Measurements from ENCODE around the gene COL6A3.

The COL6A3 gene

GRCh38 chr2:237448626-237449025 is 34.7 kb upstream of the COL6A3 start:
- TF ChIP-seq CEBPB (IDR thresholded peaks at IDR 0.05) = no peak
- no peak for TF ChIP-seq NFIC (IDR thresholded peaks at IDR 0.05)
- TF ChIP-seq YY1 (IDR thresholded peaks at IDR 0.05; ENCODE audit: low read depth) = no peak
- TF ChIP-seq TAF1 (IDR thresholded peaks at IDR 0.05; ENCODE audit: low read depth) = no peak
- TF ChIP-seq ZBTB7A (IDR thresholded peaks at IDR 0.05; ENCODE audit: low read depth) = no peak
- TF ChIP-seq TCF12 (IDR thresholded peaks at IDR 0.05; ENCODE audit: low read depth) = no peak

- TF ChIP-seq USF1 (IDR thresholded peaks at IDR 0.05) = no peak
- no peak for TF ChIP-seq CEBPB (IDR thresholded peaks at IDR 0.05)
- TF ChIP-seq TEAD4 (IDR thresholded peaks at IDR 0.05) = no peak
- no peak for TF ChIP-seq TAF1 (IDR thresholded peaks at IDR 0.05; ENCODE audit: low read depth)
- no peak for TF ChIP-seq MAX (IDR thresholded peaks at IDR 0.05)
- TF ChIP-seq TCF12 (IDR thresholded peaks at IDR 0.05; ENCODE audit: low read depth) = no peak
- TF ChIP-seq, protein P1, sequence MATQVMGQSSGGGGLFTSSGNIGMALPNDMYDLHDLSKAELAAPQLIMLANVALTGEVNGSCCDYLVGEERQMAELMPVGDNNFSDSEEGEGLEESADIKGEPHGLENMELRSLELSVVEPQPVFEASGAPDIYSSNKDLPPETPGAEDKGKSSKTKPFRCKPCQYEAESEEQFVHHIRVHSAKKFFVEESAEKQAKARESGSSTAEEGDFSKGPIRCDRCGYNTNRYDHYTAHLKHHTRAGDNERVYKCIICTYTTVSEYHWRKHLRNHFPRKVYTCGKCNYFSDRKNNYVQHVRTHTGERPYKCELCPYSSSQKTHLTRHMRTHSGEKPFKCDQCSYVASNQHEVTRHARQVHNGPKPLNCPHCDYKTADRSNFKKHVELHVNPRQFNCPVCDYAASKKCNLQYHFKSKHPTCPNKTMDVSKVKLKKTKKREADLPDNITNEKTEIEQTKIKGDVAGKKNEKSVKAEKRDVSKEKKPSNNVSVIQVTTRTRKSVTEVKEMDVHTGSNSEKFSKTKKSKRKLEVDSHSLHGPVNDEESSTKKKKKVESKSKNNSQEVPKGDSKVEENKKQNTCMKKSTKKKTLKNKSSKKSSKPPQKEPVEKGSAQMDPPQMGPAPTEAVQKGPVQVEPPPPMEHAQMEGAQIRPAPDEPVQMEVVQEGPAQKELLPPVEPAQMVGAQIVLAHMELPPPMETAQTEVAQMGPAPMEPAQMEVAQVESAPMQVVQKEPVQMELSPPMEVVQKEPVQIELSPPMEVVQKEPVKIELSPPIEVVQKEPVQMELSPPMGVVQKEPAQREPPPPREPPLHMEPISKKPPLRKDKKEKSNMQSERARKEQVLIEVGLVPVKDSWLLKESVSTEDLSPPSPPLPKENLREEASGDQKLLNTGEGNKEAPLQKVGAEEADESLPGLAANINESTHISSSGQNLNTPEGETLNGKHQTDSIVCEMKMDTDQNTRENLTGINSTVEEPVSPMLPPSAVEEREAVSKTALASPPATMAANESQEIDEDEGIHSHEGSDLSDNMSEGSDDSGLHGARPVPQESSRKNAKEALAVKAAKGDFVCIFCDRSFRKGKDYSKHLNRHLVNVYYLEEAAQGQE (IDR thresholded peaks at IDR 0.05; ENCODE audit: low read depth) = no peak
- TF ChIP-seq EP300 (IDR thresholded peaks at IDR 0.05; ENCODE audit: borderline replicate concordance) = no peak
Measured at GRCh38 chr2:237448171-237448570, 34.2 kb upstream of the COL6A3 start.

DNA sequence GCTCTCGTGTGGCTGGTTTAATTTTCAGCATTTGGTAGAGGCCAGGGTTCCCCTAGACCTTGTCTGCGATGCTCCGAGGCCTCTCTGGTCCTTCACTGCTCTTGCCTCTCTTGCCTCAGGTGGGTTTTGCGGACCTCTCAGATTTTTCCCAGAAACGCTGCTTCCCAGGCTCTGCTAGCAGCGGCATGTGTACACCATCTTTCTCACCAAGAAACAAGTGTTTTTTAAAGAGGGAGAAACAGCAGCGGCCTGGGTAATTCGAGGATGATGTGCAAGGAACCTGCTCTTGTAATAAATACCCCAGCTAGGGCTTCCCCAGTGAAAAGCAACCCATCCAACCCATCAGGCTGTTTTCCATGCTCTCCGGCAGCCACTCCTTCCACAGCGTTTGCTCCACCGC is 33.5 kb upstream of the COL6A3 start:
- TF ChIP-seq FOXM1 (IDR thresholded peaks at IDR 0.05; ENCODE audit: borderline replicate concordance, low read depth) = no peak
- TF ChIP-seq, protein P1 (IDR thresholded peaks at IDR 0.05; ENCODE audit: low read depth) = no peak
- TF ChIP-seq EGR1 (IDR thresholded peaks at IDR 0.05) = no peak
- TF ChIP-seq TEAD4 (IDR thresholded peaks at IDR 0.05) = no peak
- TF ChIP-seq TCF12 (IDR thresholded peaks at IDR 0.05; ENCODE audit: low read depth) = no peak
- TF ChIP-seq YY1 (IDR thresholded peaks at IDR 0.05; ENCODE audit: low read depth) = no peak
- no peak for TF ChIP-seq RAD21 (IDR thresholded peaks at IDR 0.05; ENCODE audit: low read depth)
- no peak for TF ChIP-seq CEBPB (IDR thresholded peaks at IDR 0.05)
- TF ChIP-seq MAX (IDR thresholded peaks at IDR 0.05) = no peak
- no peak for TF ChIP-seq USF1 (IDR thresholded peaks at IDR 0.05)
- TF ChIP-seq EP300 (IDR thresholded peaks at IDR 0.05; ENCODE audit: borderline replicate concordance) = no peak
- TF ChIP-seq TAF1 (IDR thresholded peaks at IDR 0.05; ENCODE audit: low read depth) = no peak
- no peak for TF ChIP-seq CREB1 (IDR thresholded peaks at IDR 0.05; ENCODE audit: low read depth)
- TF ChIP-seq NFIC (IDR thresholded peaks at IDR 0.05) = no peak
- no peak for TF ChIP-seq ZBTB7A (IDR thresholded peaks at IDR 0.05; ENCODE audit: low read depth)

GRCh38 chr2:237446338-237446665 is 32.3 kb upstream of the COL6A3 start:
- no peak for TF ChIP-seq TCF12 (IDR thresholded peaks at IDR 0.05; ENCODE audit: low read depth)
- TF ChIP-seq TEAD4 (IDR thresholded peaks at IDR 0.05) = no peak
- TF ChIP-seq TAF1 (IDR thresholded peaks at IDR 0.05; ENCODE audit: low read depth) = no peak
- TF ChIP-seq EP300 (IDR thresholded peaks at IDR 0.05; ENCODE audit: borderline replicate concordance) = no peak
- TF ChIP-seq CREB1 (IDR thresholded peaks at IDR 0.05; ENCODE audit: low read depth) = no peak
- no peak for TF ChIP-seq RAD21 (IDR thresholded peaks at IDR 0.05; ENCODE audit: low read depth)
- TF ChIP-seq YY1 (IDR thresholded peaks at IDR 0.05; ENCODE audit: low read depth) = no peak
- TF ChIP-seq EGR1 (IDR thresholded peaks at IDR 0.05) = no peak

- TF ChIP-seq TAF1 (IDR thresholded peaks at IDR 0.05; ENCODE audit: low read depth) (no peak), TCF12 (IDR thresholded peaks at IDR 0.05; ENCODE audit: low read depth) (no peak)
Measured at GRCh38 chr2:237445611-237446337, 31.8 kb upstream of the COL6A3 start.

GRCh38 chr2:237444071-237444470 is 30.1 kb upstream of the COL6A3 start:
- TF ChIP-seq EP300 (IDR thresholded peaks at IDR 0.05; ENCODE audit: borderline replicate concordance) (no peak), RAD21 (IDR thresholded peaks at IDR 0.05; ENCODE audit: low read depth) (no peak), FOXM1 (IDR thresholded peaks at IDR 0.05; ENCODE audit: borderline replicate concordance, low read depth) (no peak), TCF12 (IDR thresholded peaks at IDR 0.05; ENCODE audit: low read depth) (no peak), TAF1 (IDR thresholded peaks at IDR 0.05; ENCODE audit: low read depth) (no peak), MAX (IDR thresholded peaks at IDR 0.05) (no peak), ZBTB7A (IDR thresholded peaks at IDR 0.05; ENCODE audit: low read depth) (no peak)

All from Ishikawa (cell line).